Lung (tissue), 12 donors: ENCODE data around the gene PCDH20. TPM values are rescaled to one million over a fixed set of nuclear protein-coding genes. Genes with fewer than 3 reads are reported as not detected.

Experiments used
- ATAC-seq: fragments of 200-7000 bp; cut with Tn5 transposase; one replicate; pipeline ENCODE4 v1.9.1; 2020; ENCODE audit warnings: moderate number of reproducible peaks; ENCODE audit not compliant: insufficient read depth, low FRiP score
- DNase-seq, 3 donors: peaks; one replicate each; pipeline ENCODE4 v3.0.0-alpha.2; 2013 to 2017
- H3K27ac ChIP-seq, 2 donors: one replicate each; pipeline ENCODE4 v1.5.1; 2013; ENCODE audit warnings: mild to moderate bottlenecking in 2 of 2, moderate library complexity in 2 of 2, control low read depth in 1 of 2, inconsistent platforms in 1 of 2, low read depth in 1 of 2, low read length in 1 of 2
- H3K27me3 ChIP-seq, 3 donors: one replicate each; pipeline ENCODE4 v1.5.1; 2013; ENCODE audit warnings: low read length in 2 of 3; ENCODE audit not compliant: control insufficient read depth in 3 of 3, insufficient read depth in 3 of 3
- H3K36me3 ChIP-seq, 4 donors: one replicate each; pipeline ENCODE4 v1.5.1; 2013; ENCODE audit warnings: low read length in 4 of 4, mild to moderate bottlenecking in 1 of 4, moderate library complexity in 1 of 4; ENCODE audit not compliant: control insufficient read depth in 4 of 4, insufficient read depth in 4 of 4
- H3K4me1 ChIP-seq, 5 donors: one replicate each; pipeline ENCODE4 v1.5.1; 2013; ENCODE audit warnings: low read length in 5 of 5, mild to moderate bottlenecking in 2 of 5, moderate library complexity in 1 of 5; ENCODE audit not compliant: control insufficient read depth in 5 of 5, insufficient read depth in 5 of 5
- H3K4me3 ChIP-seq: one replicate; pipeline ENCODE4 v1.5.1; 2013; ENCODE audit warnings: mild to moderate bottlenecking, control low read depth, moderate library complexity
- H3K9ac ChIP-seq, 2 donors: one replicate each; pipeline ENCODE4 v1.5.1; 2013; ENCODE audit warnings: low read length in 2 of 2, control low read depth in 1 of 2; ENCODE audit not compliant: insufficient read depth in 1 of 2
- H3K9me3 ChIP-seq, 4 donors: one replicate each; pipeline ENCODE4 v1.5.1; 2013; ENCODE audit warnings: low read length in 3 of 4, mild to moderate bottlenecking in 1 of 4, moderate library complexity in 1 of 4; ENCODE audit not compliant: control insufficient read depth in 4 of 4, insufficient read depth in 3 of 4
- CTCF ChIP-seq: IDR thresholded peaks from 2 replicates; pipeline ENCODE4 v1.5.1; 2012; ENCODE audit warnings: mild to moderate bottlenecking; ENCODE audit errors: control extremely low read depth, extremely low read depth
- WGBS, 2 donors: extraction: QIAGEN DNeasy Blood & Tissue Kit; methylation state at CpG; one replicate each; pipeline ENCODE4 v1.1.7; 2013; 5-methylcytosine and 5-hydroxymethylcytosine counted together
- polyA plus RNA-seq, 2 donors: library from polyadenylated mRNA; stranded (reverse); fragments of 200-250 nt; gene quantifications; one replicate each; pipeline ENCODE4 v1.2.1, GENCODE V29; 2013
- total RNA-seq, 2 donors: library from RNA; depleted of rRNA in 1 of 2; stranded (reverse); fragments of >200 nt in 1 of 2; gene quantifications; one replicate each; pipeline ENCODE4 v1.2.1, GENCODE V29; 2014 to 2021
- donor health status: control.
- donor health status: control.
- donor health status: Bipolar disorder and iron deficiency.
- donor health status: healthy.
- donor health status: DM: yes; HTN: yes; CAD: no.

Gene PCDH20
- total and polyA plus RNA-seq, 4 donors = 1.3 to 22.0 (median 4.0) TPM

- no peaks in the 10 kb centered on the region for H3K36me3 ChIP-seq
- WGBS, 2 donors = 91 to 93% methylated on average over 1 of the region's 1 CpG
- DNase-seq (peak in 1 of 3 donors; percentile 57), ATAC-seq (no peak)
- no peak overlapping the region for H3K27ac ChIP-seq
- peaks cover 0 to 12% (median 7%) of the 10 kb centered on the region in 3 donors for H3K27me3 ChIP-seq
- TF ChIP-seq CTCF = no peak
- H3K9me3 ChIP-seq = no peaks in the 10 kb centered on the region
- H3K4me1 ChIP-seq = peaks cover 0 to 23% (median 6%) of the 10 kb centered on the region in 5 donors
- no peak overlapping the region for H3K9ac ChIP-seq
- H3K4me3 ChIP-seq = no peak overlapping the region
Observed at GRCh38 chr13:61410669-61411297, 4.9 kb downstream of the PCDH20 start.

- Histone ChIP-seq H3K9me3 (no peaks in the 10 kb centered on the region), H3K4me3 (no peak overlapping the region)
Observed at GRCh38 chr13:61410266-61410665, 5.4 kb downstream of the PCDH20 start.

DNA sequence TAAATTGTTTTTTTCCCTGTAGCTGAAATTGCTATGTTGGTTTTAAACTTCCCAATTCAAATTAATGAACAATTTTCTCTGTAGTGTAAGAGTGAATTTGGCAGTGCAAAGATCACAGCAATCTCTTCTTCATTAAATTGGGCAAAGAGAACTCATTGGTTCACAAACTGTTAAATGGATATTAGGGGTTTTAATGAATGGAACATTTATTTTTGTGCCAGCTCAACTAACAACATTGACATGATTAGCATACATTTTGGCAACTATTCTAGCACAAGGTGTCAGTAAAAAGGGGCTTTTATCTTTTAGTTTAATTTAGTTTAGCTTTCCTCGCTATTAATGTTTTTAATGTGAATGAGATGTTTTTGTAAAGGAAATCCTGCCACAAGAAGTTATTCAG lies 7.1 kb downstream of the PCDH20 start:
- Histone ChIP-seq H3K36me3 (no peaks in the 10 kb centered on the region), H3K27me3 (peaks cover 0 to 12% (median 7%) of the 10 kb centered on the region in 3 donors), H3K27ac (no peak overlapping the region), H3K4me1 (peaks cover 0 to 12% (median 4%) of the 10 kb centered on the region in 5 donors), H3K4me3 (no peak overlapping the region), H3K9me3 (no peaks in the 10 kb centered on the region), H3K9ac (no peak overlapping the region)
- WGBS, 2 donors = 0 to 2% methylated on average over 1 of the region's 1 CpG
- ATAC-seq (no peak), DNase-seq (no peak)
- no peak for TF ChIP-seq CTCF

More at GRCh38 chr13:61410266-61410665, 5.4 kb downstream of the PCDH20 start:
- TF ChIP-seq CTCF = no peak
- Histone ChIP-seq H3K27ac (no peak overlapping the region), H3K36me3 (no peaks in the 10 kb centered on the region), H3K9ac (no peak overlapping the region), H3K4me1 (peaks cover 0 to 18% (median 6%) of the 10 kb centered on the region in 5 donors), H3K27me3 (peaks cover 0 to 12% (median 7%) of the 10 kb centered on the region in 3 donors)
- ATAC-seq = no peak
- peak in 2 of 3 donors; percentile 20 to 31 for DNase-seq
- whole genome bisulfite sequencing, 2 donors = 36 to 45% methylated on average over 2 of the region's 2 CpGs

GRCh38 chr13:61406275-61406674 lies 9.4 kb downstream of the PCDH20 start:
- H3K27me3 ChIP-seq = no peaks in the 10 kb centered on the region
- H3K4me3 ChIP-seq = no peak overlapping the region
- peak overlapping the region in 1 of 2 donors; percentile 33 for H3K27ac ChIP-seq
- DNase-seq (no peak), ATAC-seq (no peak)
- no peak for TF ChIP-seq CTCF
- no peaks in the 10 kb centered on the region for H3K9me3 ChIP-seq
- WGBS, 2 donors = 41 to 56% methylated on average over 1 of the region's 1 CpG
- H3K9ac ChIP-seq = no peak overlapping the region
- peaks cover 0 to 7% (median 0%) of the 10 kb centered on the region in 5 donors for H3K4me1 ChIP-seq
- no peaks in the 10 kb centered on the region for H3K36me3 ChIP-seq
